B cell (primary cell): Measurements from ENCODE around the gene ERC2. TPM values are rescaled to one million over a fixed set of nuclear protein-coding genes. Genes with fewer than 3 reads are reported as not detected.
"Not testable (repeated sequence)": the region's sequence is repeated elsewhere in the genome, so short reads cannot be mapped to it uniquely, and the experiment has no call there.

Source experiments
- ATAC-seq: fragments of 200-7000 bp; cut with Tn5 transposase; one replicate; pipeline ENCODE4 v1.10.0; 2021; ENCODE audit warnings: low read depth, mild to moderate bottlenecking, moderate number of reproducible peaks, moderate library complexity
- CTCF ChIA-PET: fragments of 350-600 bp; sonication (Branson Sonifier 250); formaldehyde crosslinking; loops from one replicate; lab custom pipeline; 2021; ENCODE audit warnings: antibody characterized with exemption, inconsistent platforms; lab: Charles Lee
- POLR2A ChIA-PET: fragments of 350-600 bp; sonication (Branson Sonifier 250); formaldehyde crosslinking; loops from one replicate; lab custom pipeline; 2021; ENCODE audit warnings: antibody characterized with exemption; lab: Charles Lee
- DNase-seq: peaks from one replicate; pipeline ENCODE4 v3.0.0; 2013
- H2AFZ ChIP-seq: 2 replicates; pipeline ENCODE4 v1.6.1; 2012; ENCODE audit warnings: mild to moderate bottlenecking, low read depth, low read length; ENCODE audit not compliant: insufficient read depth, poor library complexity, severe bottlenecking
- H3K27ac ChIP-seq, 2 donors: 1 replicate in 1 of 2; 2 replicates in 1 of 2; pipeline ENCODE4 v1.5.1; 2012 to 2013; ENCODE audit warnings: low read length in 2 of 2, mild to moderate bottlenecking in 2 of 2, moderate library complexity in 1 of 2
- H3K27me3 ChIP-seq, 4 experiments: fragments of 200-600 bp in 1 of 4; sonication (generic) in 1 of 4; replicated peaks in 1 of 4; 1 replicate in 2 of 4; 2 replicates in 2 of 4; pipeline versions ENCODE4 v1.6.1 to v1.7.0; 2013 to 2016; ENCODE audit warnings: low read length in 3 of 4, mild to moderate bottlenecking in 2 of 4, mixed read lengths in 1 of 4, moderate library complexity in 1 of 4; ENCODE audit not compliant: insufficient read depth in 4 of 4, control insufficient read depth in 3 of 4; ENCODE audit errors: control extremely low read depth in 1 of 4
- H3K36me3 ChIP-seq, 2 experiments: replicated peaks in 1 of 2; 1 replicate in 1 of 2; 2 replicates in 1 of 2; pipeline versions ENCODE4 v1.6.1 to v1.7.1; 2013; ENCODE audit warnings: low read length in 1 of 2; ENCODE audit not compliant: insufficient read depth in 2 of 2, control insufficient read depth in 1 of 2; ENCODE audit errors: control extremely low read depth in 1 of 2, extremely low read depth in 1 of 2
- H3K4me1 ChIP-seq, 2 donors: fragments of 200-600 bp in 1 of 2; sonication (generic) in 1 of 2; 1 replicate in 1 of 2; 2 replicates in 1 of 2; pipeline versions ENCODE4 v1.5.1 to v1.6.1; 2013 to 2017; ENCODE audit warnings: low read length in 2 of 2; ENCODE audit not compliant: control insufficient read depth in 2 of 2, insufficient read depth in 2 of 2
- H3K4me2 ChIP-seq: replicated peaks from 2 replicates; pipeline ENCODE3; 2012; ENCODE audit warnings: mild to moderate bottlenecking, low read depth, low read length; ENCODE audit not compliant: poor library complexity, severe bottlenecking
- H3K4me3 ChIP-seq, 5 experiments: fragments of 200-600 bp in 1 of 5; sonication (generic) in 1 of 5; 1 replicate in 3 of 5; 2 replicates in 2 of 5; pipeline versions ENCODE4 v1.5.1 to v1.7.0; 2011 to 2016; ENCODE audit warnings: low read length in 4 of 5, mild to moderate bottlenecking in 4 of 5, low read depth in 2 of 5, control low read depth in 1 of 5, moderate library complexity in 1 of 5; ENCODE audit not compliant: insufficient read depth in 1 of 5; ENCODE audit errors: control extremely low read depth in 1 of 5, extremely low read depth in 1 of 5
- H3K79me2 ChIP-seq: fragments of 200-600 bp; sonication (generic); one replicate; pipeline ENCODE4 v1.6.0; 2016; ENCODE audit warnings: low read length; ENCODE audit not compliant: control insufficient read depth, insufficient read depth
- H3K9ac ChIP-seq: fragments of 200-600 bp; sonication (generic); 2 replicates; pipeline ENCODE4 v1.6.1; 2017; ENCODE audit warnings: mild to moderate bottlenecking, low read length, moderate library complexity
- H3K9me3 ChIP-seq, 3 donors: one replicate each; pipeline versions ENCODE4 v1.6.1 to v1.7.1; 2013; ENCODE audit warnings: low read length in 2 of 3; ENCODE audit not compliant: control insufficient read depth in 2 of 3, insufficient read depth in 1 of 3; ENCODE audit errors: control extremely low read depth in 1 of 3
- H4K20me1 ChIP-seq: 2 replicates; pipeline ENCODE4 v1.6.0; 2012; ENCODE audit warnings: mild to moderate bottlenecking, low read length; ENCODE audit not compliant: insufficient read depth, control insufficient read depth, poor library complexity, severe bottlenecking
- H3K27ac Mint-ChIP-seq: one replicate; pipeline ENCODE4 v1.8.0; 2021; ENCODE audit warnings: mixed read lengths
- H3K27me3 Mint-ChIP-seq: one replicate; pipeline ENCODE4 v1.8.0; 2021; ENCODE audit warnings: mixed read lengths
- H3K4me1 Mint-ChIP-seq: one replicate; pipeline ENCODE4 v1.8.0; 2021; ENCODE audit warnings: mixed read lengths
- H3K4me3 Mint-ChIP-seq: one replicate; pipeline ENCODE4 v1.8.0; 2021; ENCODE audit warnings: mixed read lengths
- H3K9me3 Mint-ChIP-seq: one replicate; pipeline ENCODE4 v1.8.0; 2022; ENCODE audit warnings: mixed read lengths; ENCODE audit not compliant: insufficient read depth
- EZH2 ChIP-seq: IDR thresholded peaks from 2 replicates; pipeline ENCODE4 v1.6.1; 2012; ENCODE audit warnings: borderline replicate concordance, low read depth, mild to moderate bottlenecking, moderate library complexity, low read length; ENCODE audit not compliant: insufficient read depth, poor library complexity, severe bottlenecking
- WGBS: methylation state at CpG from one replicate; pipeline ENCODE4 v1.1.5; 2013; ENCODE audit warnings: missing lambda C conversion rate; ENCODE audit not compliant: insufficient coverage; 5-methylcytosine and 5-hydroxymethylcytosine counted together
- intact Hi-C: fragments of 100-400 bp; cut with micrococcal nuclease; formaldehyde crosslinking; loops from one replicate; pipeline ENCODE4 v1.10.0; 2022
- polyA plus RNA-seq: library from polyadenylated mRNA; depleted of rRNA; stranded (reverse); fragments of >200 nt; gene quantifications from 2 replicates; pipeline ENCODE4 v1.2.3, GENCODE V29; 2012
- total RNA-seq, 2 donors: library from RNA; stranded (reverse); fragments of 120-200 nt in 1 of 2; gene quantifications; 1 replicate in 1 of 2; 2 replicates in 1 of 2; pipeline versions ENCODE4 v1.2.3 to v1.2.4, GENCODE V29; 2013 to 2022
- TF ChIP-seq, protein P1 (sequence below): fragments of 200-600 bp; IDR thresholded peaks from one replicate; pipeline ENCODE4 v1.8.0; 2022; ENCODE audit warnings: antibody characterized with exemption, mild to moderate bottlenecking

ERC2 gene
- total and polyA plus RNA-seq, 2 donors (not counting 1 experiment from before 2014, with no cell fraction given) = not detected

DNA sequence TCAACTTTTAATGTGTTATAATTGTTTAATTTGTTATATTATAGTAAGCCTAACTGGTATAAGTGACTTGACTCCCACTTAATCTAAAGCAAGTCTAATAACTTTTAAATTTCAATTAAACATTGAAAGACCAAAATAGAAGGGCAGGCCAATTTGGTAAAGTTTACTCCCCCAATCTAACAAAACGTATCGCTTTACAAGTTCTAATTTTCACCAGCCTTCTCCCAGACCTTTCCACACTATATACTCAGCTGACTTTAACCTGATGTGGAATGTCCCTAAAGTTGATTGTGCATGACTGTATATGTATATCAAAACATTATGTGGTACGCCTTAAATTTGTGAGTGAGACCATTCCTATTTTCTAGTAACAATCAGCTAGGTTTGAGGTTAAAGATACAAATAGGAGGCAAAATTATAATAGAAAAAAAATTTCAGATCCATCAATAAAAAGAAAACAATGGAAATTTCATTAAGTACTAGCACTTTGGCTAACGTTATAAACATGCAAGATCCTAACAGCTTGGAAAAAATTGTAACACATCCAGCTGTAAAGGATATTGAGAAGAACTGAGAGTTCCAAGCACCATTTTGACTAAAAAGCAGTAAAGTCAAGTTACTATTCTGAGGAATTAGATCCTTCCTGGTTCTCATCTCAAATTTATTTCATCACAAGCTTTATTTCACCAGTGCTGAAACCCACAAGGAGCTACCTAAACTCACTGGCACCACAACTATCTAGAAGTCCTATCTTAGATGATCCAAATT lies 199.5 kb downstream of the ERC2 start:
- H3K9ac ChIP-seq = no peak overlapping the region
- no peaks in the 10 kb centered on the region for H3K9me3 Mint-ChIP-seq
- intact Hi-C loops = no loop called here
- H3K79me2 ChIP-seq = no peaks in the 10 kb centered on the region
- H3K27ac Mint-ChIP-seq = no peak overlapping the region
- H3K4me3 ChIP-seq = no peak overlapping the region
- H4K20me1 ChIP-seq = no peaks in the 10 kb centered on the region
- no peak overlapping the region for H3K4me2 ChIP-seq
- H3K4me3 Mint-ChIP-seq = no peak overlapping the region
- no peaks in the 10 kb centered on the region for H3K4me1 ChIP-seq
- no peak overlapping the region for H3K27ac ChIP-seq
- no peak overlapping the region for H2AFZ ChIP-seq
- no peaks in the 10 kb centered on the region for H3K36me3 ChIP-seq
- H3K27me3 Mint-ChIP-seq = peaks cover 12% of the 10 kb centered on the region
- ChIA-PET POLR2A (no interaction called here), CTCF (interaction anchor here (0.6 to 1.2 kb wide), 2 partner anchors 17 to 974 kb away, joined by 3 to 4 read pairs; no protein-coding TSS in a partner anchor)
- ATAC-seq (no peak), DNase-seq (no peak)
- peaks cover 0 to 1% (median 0%) of the 10 kb centered on the region in 3 donors for H3K9me3 ChIP-seq
- no peaks in the 10 kb centered on the region for H3K27me3 ChIP-seq
- no peaks in the 10 kb centered on the region for H3K4me1 Mint-ChIP-seq
- TF ChIP-seq EZH2 = no peak
- TF ChIP-seq, protein P1, sequence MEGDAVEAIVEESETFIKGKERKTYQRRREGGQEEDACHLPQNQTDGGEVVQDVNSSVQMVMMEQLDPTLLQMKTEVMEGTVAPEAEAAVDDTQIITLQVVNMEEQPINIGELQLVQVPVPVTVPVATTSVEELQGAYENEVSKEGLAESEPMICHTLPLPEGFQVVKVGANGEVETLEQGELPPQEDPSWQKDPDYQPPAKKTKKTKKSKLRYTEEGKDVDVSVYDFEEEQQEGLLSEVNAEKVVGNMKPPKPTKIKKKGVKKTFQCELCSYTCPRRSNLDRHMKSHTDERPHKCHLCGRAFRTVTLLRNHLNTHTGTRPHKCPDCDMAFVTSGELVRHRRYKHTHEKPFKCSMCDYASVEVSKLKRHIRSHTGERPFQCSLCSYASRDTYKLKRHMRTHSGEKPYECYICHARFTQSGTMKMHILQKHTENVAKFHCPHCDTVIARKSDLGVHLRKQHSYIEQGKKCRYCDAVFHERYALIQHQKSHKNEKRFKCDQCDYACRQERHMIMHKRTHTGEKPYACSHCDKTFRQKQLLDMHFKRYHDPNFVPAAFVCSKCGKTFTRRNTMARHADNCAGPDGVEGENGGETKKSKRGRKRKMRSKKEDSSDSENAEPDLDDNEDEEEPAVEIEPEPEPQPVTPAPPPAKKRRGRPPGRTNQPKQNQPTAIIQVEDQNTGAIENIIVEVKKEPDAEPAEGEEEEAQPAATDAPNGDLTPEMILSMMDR = no peak
- no CpG with 5 or more reads among the region's 4 CpGs for WGBS

DNA sequence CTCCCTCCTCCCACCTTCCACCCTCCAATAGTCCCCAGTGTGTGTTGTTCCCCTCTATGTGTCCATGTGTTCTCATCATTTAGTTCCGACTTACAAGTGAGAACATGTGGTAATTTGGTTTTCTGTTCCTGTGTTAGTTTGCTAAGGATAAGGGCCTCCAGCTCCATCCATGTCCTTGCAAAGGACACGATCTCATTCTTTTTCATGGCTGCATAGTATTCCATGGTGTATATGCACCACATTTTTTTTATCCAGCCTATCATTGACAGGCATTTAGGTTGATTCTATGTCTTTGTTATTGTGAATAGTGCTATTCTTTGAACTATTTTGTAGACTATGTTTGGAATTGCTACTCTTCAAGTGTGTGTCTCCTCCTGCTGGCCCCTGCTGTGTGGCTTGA lies 206.4 kb downstream of the ERC2 start:
- H3K4me2 ChIP-seq, H3K36me3 ChIP-seq, ATAC-seq, intact Hi-C loops, H3K4me1 ChIP-seq, H4K20me1 ChIP-seq, H3K27ac Mint-ChIP-seq, POLR2A ChIA-PET, H3K4me3 Mint-ChIP-seq, H3K9ac ChIP-seq, H3K9me3 Mint-ChIP-seq, H3K27ac ChIP-seq, H3K4me3 ChIP-seq, H3K79me2 ChIP-seq, H3K4me1 Mint-ChIP-seq, H2AFZ ChIP-seq, H3K9me3 ChIP-seq, H3K27me3 ChIP-seq, DNase-seq: not testable (repeated sequence)
- peaks cover 28% of the 10 kb centered on the region for H3K27me3 Mint-ChIP-seq
- no CpG with 5 or more reads among the region's 2 CpGs for WGBS
- CTCF ChIA-PET = interaction anchor here (1.4 kb wide), 1 partner anchor 10 kb away, joined by 3 read pairs; no protein-coding TSS in a partner anchor
